HG03280 (cell line): ENCODE results near the gene DAZ1.
"Not testable (repeated sequence)": the region's sequence is repeated elsewhere in the genome, so short reads cannot be mapped to it uniquely, and the experiment has no call there.

ENCODE experiments used
- ATAC-seq: cut with Tn5 transposase; IDR thresholded peaks from one replicate; pipeline ENCODE4 v1.9.1; 2021; ENCODE audit warnings: mild to moderate bottlenecking, moderate library complexity; ENCODE audit not compliant: unreplicated experiment

The DAZ1 gene

DNA sequence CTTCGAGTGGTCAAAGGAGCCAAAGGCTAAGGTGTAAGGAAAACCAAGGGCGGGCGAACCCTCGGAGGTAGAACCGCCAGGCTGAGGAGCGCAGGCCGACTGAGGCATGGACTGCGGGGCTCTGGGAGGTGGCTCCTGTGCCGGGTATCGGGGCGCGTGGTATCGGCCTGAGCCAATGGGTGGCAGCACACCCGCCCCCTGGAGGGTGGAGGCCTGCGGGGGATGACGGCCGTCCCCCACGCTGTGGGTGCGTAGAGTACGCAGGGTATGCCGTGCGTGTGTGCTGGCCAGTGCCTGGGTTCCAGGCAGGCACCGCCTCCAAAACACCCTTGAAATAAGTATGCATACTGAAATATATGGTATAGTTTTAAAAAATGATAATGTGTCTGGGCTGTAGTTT is at the start of gene DAZ1:
DAZ1 (minus strand) TSS at position 101 of the 400 bp plus-strand sequence. CDS start 208 bp downstream, outside the sequence.
- not testable (repeated sequence) for ATAC-seq

GRCh38 chrY:23219233-23219632 is 20.4 kb upstream of the DAZ1 start, which contains the start of gene DAZ2:
Gene DAZ2, plus strand, starts transcription at chrY:23219533. Its CDS starts 208 bp downstream, at chrY:23219741.
- not testable (repeated sequence) for ATAC-seq

GRCh38 chrY:23210681-23211080 is 11.9 kb upstream of the DAZ1 start:
- not testable (repeated sequence) for ATAC-seq

GRCh38 chrY:23209802-23210495 is 11.1 kb upstream of the DAZ1 start:
- not testable (repeated sequence) for ATAC-seq

- not testable (repeated sequence) for ATAC-seq
These were observed 8.6 kb upstream of the DAZ1 start for GRCh38 chrY:23207455-23207854.
